Endothelial cell of umbilical vein (primary cell): ENCODE results near the gene GFPT1. TPM values are rescaled to one million over a fixed set of nuclear protein-coding genes. Genes with fewer than 3 reads are reported as not detected.

Source experiments
- BruUV-seq: library from RNA; stranded (reverse); fragments of 400-500 nt; replicated peaks from 2 replicates; lab custom pipeline; 2021; lab: Mats Ljungman, UMichigan
- CTCF ChIA-PET: fragments of 300-600, 350-600 bp; sonication (Branson Sonifier 250); formaldehyde crosslinking; loops from one replicate; lab custom pipeline; 2021; ENCODE audit warnings: antibody characterized with exemption, inconsistent platforms; lab: Charles Lee
- POLR2A ChIA-PET: fragments of 300-600, 350-600 bp; sonication (Branson Sonifier 250); formaldehyde crosslinking; loops from one replicate; lab custom pipeline; 2021; ENCODE audit warnings: antibody characterized with exemption, inconsistent platforms; lab: Charles Lee
- DNase-seq: peaks from one replicate; pipeline ENCODE4 v3.0.0-alpha.2; 2011; ENCODE audit warnings: low read depth, low spot score
- FAIRE-seq: peaks from 2 replicates; lab custom pipeline; 2011; peaks lifted over from hg19 to GRCh38; lab: Jason Lieb, UNC
- H2AFZ ChIP-seq: 2 replicates; pipeline ENCODE4 v1.6.0; 2012; ENCODE audit warnings: low read depth, low read length, control low read depth, inconsistent platforms
- H3K27ac ChIP-seq: 2 replicates; pipeline ENCODE4 v1.5.1; 2011; ENCODE audit warnings: low read depth, mild to moderate bottlenecking, control low read depth, low read length, moderate library complexity; ENCODE audit not compliant: insufficient read depth
- H3K27me3 ChIP-seq, 2 experiments: 2 replicates each; pipeline versions ENCODE4 v1.6.0 to v1.6.1; 2011; ENCODE audit warnings: low read length in 2 of 2, mixed read lengths in 1 of 2; ENCODE audit not compliant: control insufficient read depth in 2 of 2, insufficient read depth in 2 of 2
- H3K36me3 ChIP-seq, 2 experiments: 2 replicates in 1 of 2; 3 replicates in 1 of 2; pipeline ENCODE4 v1.5.1; 2011; ENCODE audit warnings: low read length in 2 of 2, mild to moderate bottlenecking in 1 of 2, moderate library complexity in 1 of 2; ENCODE audit not compliant: control insufficient read depth in 2 of 2, insufficient read depth in 2 of 2; ENCODE audit errors: extremely low read depth in 1 of 2
- H3K4me1 ChIP-seq: 3 replicates; pipeline ENCODE4 v1.5.1; 2011; ENCODE audit warnings: mild to moderate bottlenecking, low read length; ENCODE audit not compliant: control insufficient read depth, insufficient read depth; ENCODE audit errors: extremely low read depth
- H3K4me2 ChIP-seq: 2 replicates; pipeline ENCODE4 v1.6.1; 2011; ENCODE audit warnings: low read length, control low read depth, mixed read lengths; ENCODE audit not compliant: insufficient read depth
- H3K4me3 ChIP-seq, 3 experiments: fragments of 200-600 bp in 1 of 3; sonication (generic), shearing (Covaris generic) in 1 of 3; replicated peaks in 1 of 3; 2 replicates each; pipeline ENCODE4 v1.5.1; 2011 to 2016; ENCODE audit warnings: control low read depth in 3 of 3, low read length in 3 of 3, mild to moderate bottlenecking in 2 of 3, inconsistent platforms in 1 of 3, low read depth in 1 of 3, moderate library complexity in 1 of 3; ENCODE audit not compliant: insufficient read depth in 1 of 3
- H3K79me2 ChIP-seq: 2 replicates; pipeline ENCODE4 v1.6.0; 2012; ENCODE audit warnings: low read length, inconsistent platforms; ENCODE audit not compliant: control insufficient read depth, insufficient read depth
- H3K9ac ChIP-seq: replicated peaks from 2 replicates; pipeline ENCODE3; 2011; ENCODE audit warnings: low read length, control low read depth; ENCODE audit not compliant: insufficient read depth; ENCODE audit errors: extremely low read depth
- H3K9me1 ChIP-seq: replicated peaks from 3 replicates; pipeline ENCODE4 v1.6.0; 2011; ENCODE audit warnings: mild to moderate bottlenecking, low read length; ENCODE audit not compliant: control insufficient read depth, insufficient read depth; ENCODE audit errors: extremely low read depth
- H3K9me3 ChIP-seq: replicated peaks from 2 replicates; pipeline ENCODE4 v1.5.1; 2012; ENCODE audit warnings: low read length, inconsistent platforms; ENCODE audit not compliant: control insufficient read depth, insufficient read depth
- H4K20me1 ChIP-seq: replicated peaks from 2 replicates; pipeline ENCODE3; 2011; ENCODE audit warnings: mild to moderate bottlenecking, low read length; ENCODE audit not compliant: control insufficient read depth, insufficient read depth; ENCODE audit errors: extremely low read depth
- EZH2 ChIP-seq: IDR thresholded peaks from 2 replicates; pipeline ENCODE4 v1.6.1; 2012; ENCODE audit warnings: borderline replicate concordance, low read depth, mild to moderate bottlenecking, moderate library complexity, low read length, inconsistent platforms; ENCODE audit not compliant: severe bottlenecking
- JUN ChIP-seq: IDR thresholded peaks from 2 replicates; pipeline ENCODE4 v1.6.1; 2011; ENCODE audit warnings: borderline replicate concordance, low read depth; ENCODE audit not compliant: insufficient read length, insufficient read depth
- MYC ChIP-seq: IDR thresholded peaks from one replicate; pipeline ENCODE4 v1.6.1; 2011; ENCODE audit warnings: mild to moderate bottlenecking, low read depth, low read length
- POLR2A ChIP-seq: IDR thresholded peaks from 2 replicates; pipeline ENCODE4 v1.6.1; 2012; ENCODE audit warnings: low read depth, mild to moderate bottlenecking, control low read depth, low read length
- POLR2AphosphoS5 ChIP-seq: IDR thresholded peaks from 2 replicates; pipeline ENCODE4 v1.6.1; 2012; ENCODE audit warnings: low read depth, mild to moderate bottlenecking, control low read depth, low read length, moderate library complexity; ENCODE audit not compliant: insufficient read depth
- dilution Hi-C: fragments of 300-500 bp; cut with MboI; formaldehyde crosslinking; loops from one replicate; pipeline ENCODE4 v1.15.0; 2019; ENCODE audit warnings: low sequenced_read_pairs; ENCODE audit not compliant: extremely low pct_ligation_motif_present
- intact Hi-C: fragments of 100-400 bp; cut with micrococcal nuclease; formaldehyde crosslinking; loops from one replicate; pipeline ENCODE4 v1.10.0; 2022
- polyA plus RNA-seq, 4 experiments: library from polyadenylated mRNA; depleted of rRNA in 3 of 4; stranded (reverse) in 3 of 4; unstranded in 1 of 4; fragments of >200 nt; gene quantifications; 2 replicates each; pipeline versions ENCODE4 v1.2.1 to v1.2.3, GENCODE V29; 2011 to 2012; ENCODE audit warnings: missing spikeins in 1 of 4
- total RNA-seq: library from RNA; stranded (reverse); gene quantifications from 2 replicates; pipeline ENCODE4 v1.2.3, GENCODE V29; 2021
- TF ChIP-seq, protein P1 (sequence below): IDR thresholded peaks from 2 replicates; pipeline ENCODE4 v1.6.1; 2011; ENCODE audit not compliant: insufficient read depth, insufficient read length
- TF ChIP-seq, protein P2 (sequence below), 2 donors: IDR thresholded peaks; 1 replicate in 1 of 2; 2 replicates in 1 of 2; pipeline ENCODE4 v1.5.1; 2011; ENCODE audit warnings: low read length in 2 of 2, mild to moderate bottlenecking in 2 of 2, moderate library complexity in 2 of 2, control low read depth in 1 of 2, inconsistent platforms in 1 of 2, low read depth in 1 of 2; ENCODE audit not compliant: insufficient read depth in 1 of 2; ENCODE audit errors: extremely low read depth in 1 of 2

The GFPT1 gene
- total and polyA plus RNA-seq, 2 donors (not counting 3 experiments of a cell fraction or from before 2014, with no cell fraction given), result 8.8 to 38.7 TPM

DNA sequence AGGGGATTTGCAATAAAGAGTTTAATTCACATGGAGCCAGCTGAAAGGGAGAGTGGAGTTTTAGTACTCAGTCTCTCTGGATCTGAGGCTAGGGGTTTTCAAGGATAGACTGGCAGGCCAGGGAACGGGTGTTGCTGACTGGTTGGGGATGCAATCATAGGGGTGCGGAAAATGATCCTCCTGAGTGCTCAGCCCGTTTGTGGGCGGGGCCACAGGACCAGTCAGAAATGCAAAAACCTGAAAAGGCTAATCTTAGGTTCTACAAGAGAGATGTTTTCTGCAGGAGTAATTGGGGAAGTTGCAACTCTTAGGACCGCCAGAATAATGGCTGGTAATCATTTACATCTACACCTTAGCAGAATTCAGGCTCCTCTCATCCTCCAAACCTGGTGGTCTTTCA is 47.7 kb upstream of the GFPT1 start:
- H3K4me1 ChIP-seq, result peaks cover 9% of the 10 kb centered on the region
- H3K4me2 ChIP-seq, result no peak overlapping the region
- H3K79me2 ChIP-seq, result peaks cover 17% of the 10 kb centered on the region
- H2AFZ ChIP-seq, result no peak overlapping the region
- CTCF ChIA-PET, result no interaction called here
- no peak overlapping the region for H3K9ac ChIP-seq
- POLR2A ChIA-PET, result no interaction called here
- H3K4me3 ChIP-seq, result no peak overlapping the region
- no peak overlapping the region for H3K27ac ChIP-seq
- dilution Hi-C loops, result no loop called here
- DNase-seq (no peak), FAIRE-seq (no peak)
- no TSS peak for BruUV-seq
- TF ChIP-seq POLR2AphosphoS5 (no peak), POLR2A (no peak), JUN (no peak)
- TF ChIP-seq, protein P1, sequence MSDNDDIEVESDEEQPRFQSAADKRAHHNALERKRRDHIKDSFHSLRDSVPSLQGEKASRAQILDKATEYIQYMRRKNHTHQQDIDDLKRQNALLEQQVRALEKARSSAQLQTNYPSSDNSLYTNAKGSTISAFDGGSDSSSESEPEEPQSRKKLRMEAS, result no peak
- no peaks in the 10 kb centered on the region for H3K27me3 ChIP-seq
- no peaks in the 10 kb centered on the region for H3K9me3 ChIP-seq
- no peaks in the 10 kb centered on the region for H3K9me1 ChIP-seq
- intact Hi-C loops, result loop anchor here (5.0 kb wide), 1 partner anchor 383 kb away; no protein-coding TSS in a partner anchor
- peaks cover 0 to 3% of the 10 kb centered on the region in 2 experiments for H3K36me3 ChIP-seq
- H4K20me1 ChIP-seq, result no peaks in the 10 kb centered on the region

- Histone ChIP-seq H3K27ac (no peak overlapping the region), H3K9me3 (no peaks in the 10 kb centered on the region), H3K4me1 (no peaks in the 10 kb centered on the region), H3K9ac (no peak overlapping the region), H3K4me2 (no peak overlapping the region), H4K20me1 (no peaks in the 10 kb centered on the region), H3K9me1 (no peaks in the 10 kb centered on the region), H3K79me2 (no peaks in the 10 kb centered on the region), H3K27me3 (no peaks in the 10 kb centered on the region), H3K36me3 (peaks cover 5 to 8% of the 10 kb centered on the region in 2 experiments), H2AFZ (no peak overlapping the region), H3K4me3 (no peak overlapping the region)
- dilution Hi-C loops, result no loop called here
- TF ChIP-seq EZH2 (no peak), MYC (no peak)
- TF ChIP-seq, protein P2, sequence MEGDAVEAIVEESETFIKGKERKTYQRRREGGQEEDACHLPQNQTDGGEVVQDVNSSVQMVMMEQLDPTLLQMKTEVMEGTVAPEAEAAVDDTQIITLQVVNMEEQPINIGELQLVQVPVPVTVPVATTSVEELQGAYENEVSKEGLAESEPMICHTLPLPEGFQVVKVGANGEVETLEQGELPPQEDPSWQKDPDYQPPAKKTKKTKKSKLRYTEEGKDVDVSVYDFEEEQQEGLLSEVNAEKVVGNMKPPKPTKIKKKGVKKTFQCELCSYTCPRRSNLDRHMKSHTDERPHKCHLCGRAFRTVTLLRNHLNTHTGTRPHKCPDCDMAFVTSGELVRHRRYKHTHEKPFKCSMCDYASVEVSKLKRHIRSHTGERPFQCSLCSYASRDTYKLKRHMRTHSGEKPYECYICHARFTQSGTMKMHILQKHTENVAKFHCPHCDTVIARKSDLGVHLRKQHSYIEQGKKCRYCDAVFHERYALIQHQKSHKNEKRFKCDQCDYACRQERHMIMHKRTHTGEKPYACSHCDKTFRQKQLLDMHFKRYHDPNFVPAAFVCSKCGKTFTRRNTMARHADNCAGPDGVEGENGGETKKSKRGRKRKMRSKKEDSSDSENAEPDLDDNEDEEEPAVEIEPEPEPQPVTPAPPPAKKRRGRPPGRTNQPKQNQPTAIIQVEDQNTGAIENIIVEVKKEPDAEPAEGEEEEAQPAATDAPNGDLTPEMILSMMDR (IDR thresholded peaks at IDR 0.05; ENCODE audit: extremely low read depth in 1 of 2, insufficient read depth in 1 of 2, low read depth in 1 of 2, low read length in 2 of 2), result no peak
- CTCF ChIA-PET, result interaction anchor here (1.0 kb wide), 1 partner anchor 39 kb away, joined by 3 read pairs; no protein-coding TSS in a partner anchor
- intact Hi-C loops, result no loop called here
- POLR2A ChIA-PET, result interaction anchor here (1.3 kb wide), 1 partner anchor 8 kb away, joined by 3 read pairs; the partner anchor contains the start of gene NFU1
- BruUV-seq, result no TSS peak
- DNase-seq (no peak), FAIRE-seq (no peak)
These were observed 42.6 kb upstream of the GFPT1 start for GRCh38 chr2:69429491-69430183.
